Mucosa of descending colon (tissue), 3 donors: ENCODE data around the gene CDR2. TPM values are rescaled to one million over a fixed set of nuclear protein-coding genes. Genes with fewer than 3 reads are reported as not detected.

Experiments used
- ATAC-seq: fragments of 200-7000 bp; cut with Tn5 transposase; one replicate; pipeline ENCODE4 v1.9.1; 2020; ENCODE audit warnings: mild to moderate bottlenecking, moderate library complexity
- DNase-seq, 3 donors: peaks; one replicate each; pipeline ENCODE4 v3.0.0-alpha.2; 2020
- H3K36me3 ChIP-seq: fragments of 200-600 bp; one replicate; pipeline ENCODE4 v1.8.0; 2021; ENCODE audit warnings: low read depth, mild to moderate bottlenecking
- H3K4me1 ChIP-seq: fragments of 200-600 bp; one replicate; pipeline ENCODE4 v1.8.0; 2021; ENCODE audit warnings: low read depth, mild to moderate bottlenecking
- H3K4me3 ChIP-seq: fragments of 200-600 bp; one replicate; pipeline ENCODE4 v1.8.0; 2021; ENCODE audit warnings: mild to moderate bottlenecking
- H3K9me3 ChIP-seq: fragments of 200-600 bp; one replicate; pipeline ENCODE4 v1.8.0; 2021; ENCODE audit warnings: mild to moderate bottlenecking
- CTCF ChIP-seq: fragments of 200-600 bp; IDR thresholded peaks from one replicate; pipeline ENCODE4 v1.8.0; 2022; ENCODE audit warnings: antibody characterized with exemption, mild to moderate bottlenecking
- intact Hi-C, 2 donors: fragments of 100-400 bp; cut with DNase I in 1 of 2; cut with micrococcal nuclease in 1 of 2; formaldehyde crosslinking; loops; one replicate each; pipeline versions ENCODE4 v1.11.0 to v1.11.1; 2022; cut with DNase I, micrococcal nuclease
- total RNA-seq, 3 donors: library from RNA; stranded (reverse); fragmentation: NEBNext Ultra II Directional in 2 of 3; extraction: Animal tissue kit (Norgen Biotek cat#: 25700) in 2 of 3; gene quantifications; one replicate each; pipeline versions ENCODE4 v1.2.1 to v1.2.4, GENCODE V29; 2021 to 2023
- donor health status: DM: no; HTN: no; CAD: no; lungs with moderate emphysema.
- donor health status: DM: no; HTN: no; CAD: no.
- donor health status: DM: no; HTN: yes; CAD: no.

Gene CDR2
- total RNA-seq, 3 donors from 2014 or later, result 23.8 to 30.4 (median 26.3) TPM

- TF ChIP-seq CTCF, result no peak
- intact Hi-C loops, result no loop called here
- no peak for ATAC-seq
Observed at GRCh38 chr16:22337849-22338635, 36.4 kb downstream of the CDR2 start.

GRCh38 chr16:22337045-22337444 is 37.4 kb downstream of the CDR2 start:
- H3K36me3 ChIP-seq, result no peaks in the 10 kb centered on the region
- no peaks in the 10 kb centered on the region for H3K4me1 ChIP-seq
- TF ChIP-seq CTCF, result no peak
- no peak for ATAC-seq
- H3K9me3 ChIP-seq, result peaks cover 14% of the 10 kb centered on the region
- intact Hi-C loops, result no loop called here
- no peak for DNase-seq
- H3K4me3 ChIP-seq, result no peak overlapping the region

More at GRCh38 chr16:22337849-22338635, 36.4 kb downstream of the CDR2 start:
- no peaks in the 10 kb centered on the region for H3K4me1 ChIP-seq
- no peak overlapping the region for H3K4me3 ChIP-seq
- H3K9me3 ChIP-seq, result peaks cover 14% of the 10 kb centered on the region
- DNase-seq, result no peak
- H3K36me3 ChIP-seq, result no peaks in the 10 kb centered on the region

- H3K4me3 ChIP-seq, result no peak overlapping the region
Observed at GRCh38 chr16:22336581-22336980, 37.8 kb downstream of the CDR2 start.

GRCh38 chr16:22335668-22336246 is 38.7 kb downstream of the CDR2 start:
- peaks cover 3% of the 10 kb centered on the region for H3K36me3 ChIP-seq
- H3K4me3 ChIP-seq, result no peak overlapping the region
- peaks cover 14% of the 10 kb centered on the region for H3K9me3 ChIP-seq
- DNase-seq, result no peak
- intact Hi-C loops, result no loop called here
- TF ChIP-seq CTCF, result no peak
- no peak for ATAC-seq
- H3K4me1 ChIP-seq, result no peaks in the 10 kb centered on the region

More at GRCh38 chr16:22336581-22336980, 37.8 kb downstream of the CDR2 start:
- no peak for TF ChIP-seq CTCF
- H3K36me3 ChIP-seq, result peaks cover 2% of the 10 kb centered on the region
- peaks cover 14% of the 10 kb centered on the region for H3K9me3 ChIP-seq
- ATAC-seq (no peak), DNase-seq (no peak)
- intact Hi-C loops, result no loop called here
- no peaks in the 10 kb centered on the region for H3K4me1 ChIP-seq

GRCh38 chr16:22333457-22333994 is 40.9 kb downstream of the CDR2 start:
- peaks cover 4% of the 10 kb centered on the region for H3K36me3 ChIP-seq
- intact Hi-C loops, result no loop called here
- ATAC-seq (peak; percentile 41), DNase-seq (peak in 1 of 3 donors; percentile 27)
- H3K9me3 ChIP-seq, result peaks cover 14% of the 10 kb centered on the region
- H3K4me1 ChIP-seq, result peaks cover 2% of the 10 kb centered on the region
- no peak overlapping the region for H3K4me3 ChIP-seq
- no peak for TF ChIP-seq CTCF
